HG02642 (cell line): ENCODE measurements around the gene TAF13.
A peak's percentile ranks its signal among the peaks of the same experiment; 100 is the strongest.

Source experiments
- ATAC-seq: cut with Tn5 transposase; IDR thresholded peaks from one replicate; pipeline ENCODE4 v1.9.1; 2021; ENCODE audit warnings: mild to moderate bottlenecking; ENCODE audit not compliant: unreplicated experiment, poor library complexity

Gene TAF13, protein sequence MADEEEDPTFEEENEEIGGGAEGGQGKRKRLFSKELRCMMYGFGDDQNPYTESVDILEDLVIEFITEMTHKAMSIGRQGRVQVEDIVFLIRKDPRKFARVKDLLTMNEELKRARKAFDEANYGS

DNA sequence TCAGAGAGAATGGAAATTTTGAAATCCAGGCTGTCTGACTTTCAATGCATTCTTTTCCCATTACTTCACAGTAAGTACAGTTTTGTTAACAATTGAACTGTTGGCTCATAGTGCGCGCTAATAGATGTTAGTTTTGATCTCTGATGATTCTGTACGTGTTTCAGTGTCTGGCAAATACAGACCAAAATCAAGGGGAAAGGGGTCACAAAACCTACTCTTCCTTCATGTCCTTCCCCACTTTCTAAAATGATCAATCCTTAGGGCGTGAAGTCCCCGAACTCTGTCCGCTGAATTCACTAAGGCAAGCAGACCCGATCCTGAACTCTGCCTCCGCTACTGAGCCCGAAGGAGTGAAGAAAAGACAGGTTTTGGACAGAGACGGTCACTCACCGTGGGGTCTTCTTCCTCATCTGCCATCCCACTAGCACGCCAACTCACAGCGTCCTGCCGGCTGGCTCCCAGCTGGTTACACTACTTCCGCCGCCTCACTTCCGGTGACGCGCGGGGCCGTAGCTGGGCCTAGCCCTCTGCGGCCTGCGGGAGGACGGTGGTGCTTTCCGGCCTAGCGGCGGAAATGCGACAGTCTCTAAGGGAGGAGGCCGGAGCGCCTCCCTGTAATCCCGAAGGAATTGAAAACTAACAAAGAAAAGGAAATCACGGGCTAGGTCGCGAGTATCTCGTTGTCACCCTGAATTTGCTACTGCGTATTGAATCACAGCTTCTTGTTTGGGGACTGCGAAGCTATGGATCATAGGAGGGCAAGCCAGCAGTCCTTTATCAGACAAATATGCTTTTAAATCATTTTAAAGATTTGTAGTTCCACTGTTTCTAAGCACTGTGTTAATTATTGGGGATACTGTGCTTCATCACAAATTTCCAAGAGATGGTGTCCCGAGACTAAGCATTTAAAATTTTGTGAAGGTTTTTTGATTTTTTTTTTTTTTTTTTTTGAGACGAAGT lies at the start of gene TAF13:
Gene TAF13, minus strand, starts transcription at position 473 of the 960 bp plus-strand sequence. Its CDS starts 56 bp downstream, at position 417.
- ATAC-seq: peak; percentile 99

DNA sequence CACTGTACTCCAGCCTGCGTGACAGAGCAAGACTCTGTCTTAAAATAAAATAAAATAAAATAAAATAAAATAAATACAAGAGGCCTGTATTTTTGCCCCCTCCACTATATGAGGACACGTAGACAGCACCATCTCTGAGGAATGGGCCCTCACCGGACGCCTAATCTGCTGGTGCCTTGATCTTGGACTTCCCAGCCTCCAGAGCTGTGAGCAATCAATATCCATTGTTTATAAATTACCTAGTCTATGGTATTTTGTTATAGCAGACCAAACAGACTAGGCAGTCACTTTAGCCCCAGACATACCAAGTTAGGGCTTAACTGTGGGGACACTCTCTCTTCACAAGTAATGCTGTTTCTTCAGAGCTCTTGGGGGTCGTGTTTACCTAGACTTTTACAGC lies 44.6 kb upstream of the TAF13 start:
- no peak for ATAC-seq

DNA sequence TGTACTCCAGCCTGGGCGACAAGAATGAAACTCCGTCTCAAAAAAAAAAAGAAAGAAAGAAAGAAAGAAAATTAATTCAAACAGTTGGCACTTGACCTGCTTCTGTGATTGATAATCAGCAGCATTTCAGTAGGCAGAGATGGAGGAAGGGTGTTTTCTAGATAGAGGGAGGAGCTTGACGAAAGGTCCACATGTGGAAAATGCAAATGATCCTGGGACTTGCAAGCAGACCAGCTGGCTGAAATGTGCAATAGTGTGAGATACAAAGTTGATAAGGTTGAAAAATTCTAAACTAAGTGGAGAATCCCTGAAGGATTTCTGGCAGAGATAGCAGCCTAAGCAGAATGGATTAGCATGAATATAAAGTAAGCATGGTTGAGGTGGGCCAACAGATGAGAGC lies 42.3 kb upstream of the TAF13 start:
- no peak for ATAC-seq

DNA sequence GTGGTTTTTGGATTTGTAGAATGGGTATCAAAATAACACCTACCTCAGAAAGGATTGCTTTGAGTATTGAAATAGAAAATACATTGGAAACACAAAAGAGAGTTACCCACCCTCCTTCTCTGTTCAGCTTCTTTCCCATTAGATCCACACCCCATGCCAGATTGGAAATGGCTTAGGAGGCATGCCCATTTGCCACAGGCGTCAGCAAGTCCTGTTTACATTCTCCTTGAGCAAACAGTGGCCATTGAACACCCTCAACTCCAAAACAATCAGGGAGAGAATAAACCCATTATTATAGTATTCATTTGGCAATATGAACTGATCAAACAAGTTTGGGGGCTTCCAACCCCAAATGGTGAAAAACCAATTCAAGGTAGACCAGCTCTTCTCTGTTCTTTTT lies 40.5 kb upstream of the TAF13 start:
- ATAC-seq: no peak

DNA sequence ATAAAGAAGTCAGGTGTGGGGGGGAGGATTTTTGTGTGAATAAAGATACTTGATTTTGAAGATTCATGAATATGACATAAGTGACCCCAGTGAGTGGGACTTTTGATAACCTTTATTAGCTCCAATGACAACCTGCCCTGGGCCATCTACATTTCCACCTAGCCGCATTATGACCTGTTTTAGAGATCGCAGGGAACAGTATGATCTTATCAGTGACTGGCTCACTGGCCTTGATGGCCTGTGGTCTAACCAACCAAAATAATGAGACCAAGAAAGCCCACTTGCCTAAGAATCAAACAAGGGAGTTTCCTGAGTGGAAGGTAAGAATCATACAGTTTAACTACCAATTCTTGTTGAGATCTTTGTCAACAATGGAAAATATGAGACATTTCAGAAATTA lies 39.9 kb upstream of the TAF13 start:
- no peak for ATAC-seq

DNA sequence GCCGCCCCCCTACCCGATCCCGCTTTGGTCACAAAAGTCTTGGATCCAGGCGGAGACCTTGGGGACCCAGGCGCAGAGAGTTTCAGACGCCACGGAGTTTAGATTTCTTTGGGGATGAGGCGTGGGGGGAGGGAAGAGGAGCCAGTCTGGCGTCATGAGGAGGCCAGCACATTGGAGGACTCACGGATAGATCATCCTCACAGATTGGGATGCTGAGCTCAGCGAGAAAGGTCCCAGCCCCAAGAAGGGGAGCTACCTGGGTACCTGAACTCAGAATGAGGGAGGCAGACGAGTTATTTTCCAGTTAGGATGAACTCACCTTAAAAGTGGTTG lies 38.5 kb upstream of the TAF13 start:
- no peak for ATAC-seq

DNA sequence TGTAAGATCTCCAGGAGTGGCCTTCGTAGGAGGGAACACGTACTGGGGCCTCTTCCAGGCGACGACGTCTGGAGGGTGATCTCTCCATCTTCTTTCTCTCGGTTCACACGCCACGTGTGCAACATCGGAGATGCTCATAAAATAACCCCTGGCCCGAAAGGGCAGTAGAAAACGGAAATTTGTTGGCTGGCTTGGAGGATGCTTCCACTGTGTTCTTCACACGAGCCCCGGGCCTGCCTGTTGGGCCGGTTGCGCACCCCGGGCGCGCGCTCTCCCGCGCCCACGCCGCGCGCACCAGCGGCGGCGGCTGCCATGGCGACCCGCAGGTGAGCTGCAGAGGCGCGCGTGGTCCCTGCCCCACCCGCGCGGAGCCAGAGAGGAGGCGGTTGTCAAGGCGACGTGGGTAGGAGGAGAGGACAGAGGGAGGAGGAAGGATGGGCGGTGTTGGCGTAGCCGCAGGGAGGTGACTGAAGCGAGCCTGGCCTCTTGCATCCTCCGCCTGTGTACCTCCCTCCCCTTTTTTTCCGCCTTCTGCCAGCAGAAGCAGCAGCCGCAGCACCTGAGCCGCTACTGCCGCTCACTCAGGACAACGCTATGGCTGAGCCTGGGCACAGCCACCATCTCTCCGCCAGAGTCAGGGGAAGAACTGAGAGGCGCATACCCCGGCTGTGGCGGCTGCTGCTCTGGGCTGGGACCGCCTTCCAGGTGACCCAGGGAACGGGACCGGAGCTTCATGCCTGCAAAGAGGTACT lies 38.0 kb upstream of the TAF13 start, which contains the start of gene ELAPOR1:
Gene ELAPOR1, plus strand, starts transcription at position 526 of the 752 bp plus-strand sequence. Its CDS starts 69 bp downstream, at position 595.
- ATAC-seq: peak; percentile 62

DNA sequence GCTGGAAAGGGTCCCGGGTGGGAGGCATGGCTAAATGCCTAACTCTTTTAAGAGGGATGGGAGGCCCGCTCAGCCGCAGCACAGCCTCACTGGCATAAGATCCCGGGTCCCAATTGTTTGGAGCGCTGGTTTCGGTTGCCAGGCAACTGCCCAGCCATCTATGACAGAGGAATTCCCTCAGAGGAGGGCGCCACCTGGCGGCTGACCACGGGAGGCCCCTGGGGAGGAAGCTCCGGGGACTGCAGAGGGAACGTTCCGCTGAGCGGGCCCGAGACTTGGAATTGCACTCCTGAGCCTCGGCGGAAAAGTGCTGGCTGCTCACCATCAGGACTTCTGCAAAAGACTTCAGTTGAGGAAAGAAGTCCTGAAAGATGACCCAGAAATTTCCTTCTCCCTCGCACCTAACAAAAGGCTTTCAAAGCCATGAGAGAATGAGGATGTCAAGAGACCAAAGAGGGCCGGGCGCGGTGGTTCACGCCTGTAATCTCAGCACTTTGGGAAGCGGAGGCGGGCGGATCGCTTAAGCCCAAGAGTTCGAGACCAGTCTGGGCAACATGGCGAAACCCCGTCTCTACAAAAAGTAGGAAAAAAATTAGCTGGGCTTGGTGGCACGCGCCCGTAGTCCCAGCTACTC lies 37.0 kb upstream of the TAF13 start:
- ATAC-seq: peak; percentile 73

DNA sequence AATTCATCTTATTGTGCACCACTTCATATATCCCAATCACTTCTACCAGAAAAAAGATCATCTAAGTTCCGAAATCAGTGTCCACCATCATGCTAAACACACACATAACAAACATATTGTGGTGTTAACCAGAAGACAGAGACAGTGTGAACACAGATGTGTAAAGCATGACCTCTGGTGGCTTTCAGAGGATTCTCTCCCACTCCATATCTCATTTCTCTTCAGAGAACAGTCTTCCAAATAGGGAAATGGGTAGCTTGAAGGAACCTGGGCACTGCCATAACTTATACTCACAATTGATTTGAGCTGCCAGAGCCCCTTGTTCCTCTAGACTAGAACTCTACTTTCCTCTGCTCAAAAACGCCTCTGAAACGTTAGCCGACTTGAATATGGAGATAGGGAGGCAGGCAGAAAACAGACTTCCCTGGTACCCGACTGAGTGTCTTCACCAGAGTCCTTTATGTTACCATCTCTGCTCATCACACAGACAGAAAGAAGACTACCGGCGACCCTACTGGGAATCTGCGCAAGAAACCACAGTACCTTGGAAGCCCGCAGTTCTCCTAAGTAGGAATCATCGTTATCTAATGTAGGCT lies 36.4 kb upstream of the TAF13 start:
- ATAC-seq: peak; percentile 31

DNA sequence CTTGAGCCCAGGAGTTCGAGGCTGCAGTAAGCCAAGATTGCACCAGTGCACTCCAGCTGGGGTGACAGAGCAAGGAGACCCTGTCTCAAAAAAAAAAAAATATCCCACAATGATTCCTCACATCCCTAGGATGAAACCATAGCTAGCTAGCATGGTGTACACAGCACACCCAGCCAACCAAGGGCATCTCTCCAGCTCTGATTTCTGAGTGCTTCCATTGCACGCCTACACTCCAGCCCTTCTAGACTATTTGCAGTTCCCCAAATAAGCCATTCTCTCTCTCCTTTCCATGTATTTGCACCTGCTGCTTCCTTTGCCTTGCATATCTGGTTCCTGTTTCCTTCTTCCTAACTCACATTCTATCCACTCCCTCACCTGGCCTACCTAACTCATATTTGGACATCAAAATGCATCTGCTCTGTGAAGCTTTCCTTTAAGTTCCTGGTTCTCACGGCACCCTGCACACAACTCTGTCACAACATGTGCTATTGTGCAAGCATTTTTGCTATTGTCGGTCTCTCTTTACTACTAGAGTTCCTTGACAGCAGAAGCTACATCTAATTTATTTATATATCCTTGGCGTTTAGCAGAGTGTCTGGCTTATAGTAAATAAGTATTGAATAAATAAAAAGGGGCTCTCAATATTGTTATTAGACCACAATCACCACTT lies 35.7 kb upstream of the TAF13 start:
- no peak for ATAC-seq

DNA sequence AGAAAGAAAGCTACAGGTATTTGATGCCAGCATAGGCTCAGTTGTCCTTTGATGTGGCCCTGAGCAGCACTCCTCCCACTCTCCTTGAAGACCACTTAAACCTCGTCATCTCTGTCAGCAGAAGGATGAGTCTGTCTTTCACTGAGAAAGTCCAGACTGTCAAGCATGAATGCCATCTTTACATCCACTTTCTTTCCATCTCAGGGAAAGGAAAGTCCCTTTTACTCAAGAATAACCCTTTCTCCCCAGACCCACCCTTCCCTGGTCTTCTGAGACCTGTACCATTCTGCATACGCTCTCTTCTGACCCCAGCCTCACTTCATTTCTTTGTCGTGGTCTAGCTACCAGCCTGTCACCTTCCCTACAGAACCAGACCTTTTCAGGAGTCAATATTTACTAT lies 34.1 kb upstream of the TAF13 start:
- no peak for ATAC-seq

DNA sequence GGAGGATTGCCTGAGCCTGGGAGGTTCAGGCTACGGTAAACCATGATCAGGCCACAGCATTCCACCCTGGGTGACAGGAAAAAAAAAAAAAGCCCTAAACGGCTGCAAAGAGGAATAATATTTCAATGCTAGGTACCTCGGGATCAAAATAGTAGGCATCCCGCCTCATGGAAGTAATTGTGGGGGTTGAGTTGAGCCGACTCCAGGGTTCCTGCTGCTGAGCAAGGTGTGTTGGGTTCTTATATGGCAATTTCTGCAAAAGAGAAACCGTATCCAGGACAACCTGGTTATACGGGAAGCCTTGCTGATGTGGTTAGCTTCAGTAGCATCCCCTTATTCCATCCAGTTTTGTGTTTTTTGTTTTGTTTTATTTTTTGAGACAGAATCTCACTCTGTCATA lies 32.0 kb upstream of the TAF13 start:
- no peak for ATAC-seq

DNA sequence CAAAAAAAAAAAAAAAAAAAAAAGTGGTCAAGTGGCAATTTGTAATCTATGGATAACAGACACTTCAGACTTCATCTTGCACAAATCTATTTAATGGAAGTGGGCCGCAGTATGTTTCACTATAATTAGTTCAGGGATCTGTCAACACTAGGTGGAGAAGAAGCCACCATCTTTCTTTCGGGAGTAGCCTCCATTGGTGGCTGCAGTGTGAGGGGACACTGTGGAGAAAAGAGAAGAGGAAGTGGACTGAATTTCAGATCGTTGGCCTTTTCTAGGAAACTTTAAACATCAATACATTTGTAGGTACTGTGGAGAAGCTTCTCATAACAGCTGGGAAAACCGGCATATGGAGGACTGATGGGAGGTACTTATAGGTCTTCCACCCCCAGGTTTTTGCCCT lies 30.1 kb upstream of the TAF13 start:
- ATAC-seq: no peak

DNA sequence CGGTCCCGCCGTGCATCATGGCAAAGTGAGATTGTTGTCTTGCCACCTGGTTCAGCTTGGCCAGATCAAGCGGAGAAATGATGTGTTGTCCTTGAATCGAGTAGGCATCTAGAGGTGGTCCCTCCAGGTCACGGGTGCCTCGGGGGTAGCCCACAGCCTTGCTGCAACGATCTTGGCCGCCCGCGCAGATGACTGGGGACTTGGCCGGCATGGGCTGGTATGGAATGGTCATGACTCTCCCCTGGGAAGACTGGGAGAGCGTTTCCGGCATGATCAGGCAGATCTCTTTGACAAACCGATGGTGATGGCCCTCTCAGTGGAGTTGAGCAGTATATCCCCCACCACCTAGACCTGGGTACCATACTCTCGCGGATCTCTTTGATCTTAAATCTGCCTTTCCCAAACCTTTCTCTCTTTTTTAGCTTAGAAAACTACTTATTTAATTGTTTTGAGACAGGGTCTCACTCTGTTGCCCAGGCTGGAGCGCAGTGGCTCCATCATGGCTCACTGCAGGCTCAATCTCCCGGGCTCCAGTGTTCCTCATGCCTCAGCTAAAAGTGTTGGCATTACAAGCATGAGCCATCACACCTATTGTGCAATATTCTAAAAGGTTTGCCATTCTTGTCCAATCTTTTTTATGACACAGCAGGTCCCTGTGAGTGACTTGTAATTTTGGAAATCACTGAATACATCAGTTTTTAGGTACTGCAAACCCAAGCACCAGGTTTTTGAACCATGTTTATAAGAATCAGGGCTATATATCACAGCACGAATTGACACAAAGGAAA lies 28.8 kb upstream of the TAF13 start:
- no peak for ATAC-seq

DNA sequence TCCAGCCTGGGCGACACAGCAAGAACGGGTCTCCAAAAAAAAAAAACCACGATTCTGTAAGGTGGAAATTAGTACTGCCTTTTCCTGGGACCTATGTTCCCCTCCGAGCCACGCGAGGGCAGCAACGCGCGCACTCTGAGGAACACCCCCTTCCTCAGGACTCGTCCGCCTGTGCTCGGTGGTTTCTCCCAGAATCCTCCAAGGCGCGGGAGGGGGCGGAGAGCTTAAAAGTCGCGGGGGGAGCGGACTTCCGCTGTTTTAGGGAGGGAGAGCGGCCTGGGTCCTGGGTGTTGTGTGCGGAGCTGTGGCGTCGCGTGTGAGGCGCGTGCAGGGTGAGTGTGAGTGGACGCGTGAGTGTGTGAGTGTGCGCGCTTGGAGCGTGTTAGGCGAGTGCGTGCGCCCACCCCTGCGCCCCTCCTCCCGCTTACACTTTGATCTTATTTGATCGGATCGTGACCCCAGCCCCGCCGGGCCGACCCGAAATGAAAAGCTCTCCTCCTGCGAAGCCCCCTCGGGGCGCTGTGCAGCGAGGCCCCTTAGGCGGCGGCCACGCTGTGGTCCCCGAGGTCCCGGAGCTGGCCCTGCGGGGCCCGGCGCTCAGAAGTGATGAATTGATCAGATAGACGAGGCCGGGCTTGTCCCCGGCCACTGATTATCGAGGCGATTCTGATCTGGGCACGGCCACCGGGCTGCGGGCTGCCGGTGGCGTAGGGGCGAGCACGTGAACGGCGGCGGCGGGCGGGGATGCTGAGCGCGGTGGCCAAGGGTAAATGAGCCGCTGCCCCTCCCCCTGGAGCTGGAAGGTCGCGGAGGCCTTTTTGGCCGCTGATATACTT lies 24.4 kb upstream of the TAF13 start:
- peak; percentile 90 for ATAC-seq

DNA sequence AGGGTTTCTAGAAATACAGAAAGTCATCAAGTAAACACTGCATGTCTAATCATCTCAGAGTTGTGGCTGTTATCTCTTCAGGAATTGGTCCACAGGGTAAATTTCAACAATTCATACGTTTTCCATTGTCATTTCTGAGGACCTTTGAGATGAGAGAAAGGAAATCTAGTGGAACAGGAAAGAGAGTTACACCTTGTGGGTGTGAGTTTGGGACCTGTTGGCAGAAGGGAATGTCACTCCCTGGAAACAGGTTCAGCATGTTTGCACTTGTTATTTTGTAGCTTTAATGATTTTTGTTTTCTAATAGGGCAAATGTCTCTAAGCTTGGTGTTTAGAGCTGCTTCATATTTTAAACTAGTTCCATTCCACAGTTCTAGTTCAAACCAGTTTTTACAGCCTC lies 20.3 kb upstream of the TAF13 start:
- ATAC-seq: no peak

DNA sequence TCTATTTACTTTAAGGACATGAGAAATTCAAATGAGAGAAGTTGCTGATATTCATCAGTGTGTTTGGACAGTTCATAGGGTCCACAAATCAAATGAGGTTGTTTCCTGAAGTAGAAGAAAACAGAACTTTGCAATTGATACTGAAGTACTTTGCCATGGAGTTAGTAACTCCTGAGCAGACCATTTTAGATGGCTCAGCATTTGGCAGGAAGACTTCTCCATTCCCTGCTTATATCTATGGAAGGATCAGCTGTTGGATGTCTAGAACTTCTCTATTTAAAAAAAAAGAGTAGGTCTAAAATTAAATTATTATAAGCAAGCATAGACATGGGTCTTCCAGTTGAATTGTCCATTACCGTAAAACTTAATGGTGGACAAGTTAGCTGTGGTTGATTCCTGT lies 19.8 kb upstream of the TAF13 start:
- ATAC-seq: no peak

DNA sequence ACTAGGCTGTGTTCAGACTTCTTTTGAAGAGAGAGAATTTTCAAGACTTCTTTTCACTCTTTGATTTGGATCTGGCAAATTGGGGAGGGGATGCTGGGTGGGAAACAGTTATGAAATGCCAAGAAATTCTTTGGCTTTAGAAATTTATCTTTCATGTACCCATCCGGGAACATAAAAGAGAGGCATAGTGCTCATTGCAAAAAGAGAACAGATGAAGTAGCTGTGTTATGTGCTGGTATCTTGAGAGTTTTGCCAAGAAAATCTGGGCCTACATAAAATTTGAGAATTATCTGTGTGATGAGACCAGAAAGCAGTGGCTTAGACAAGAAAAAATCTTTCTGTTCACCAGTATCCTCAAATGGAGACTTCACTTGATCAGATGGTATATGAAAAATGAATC lies 19.1 kb upstream of the TAF13 start:
- ATAC-seq: no peak
